Transverse colon (tissue), 4 donors: ENCODE measurements around the gene ARSK.

Source experiments
- CTCF ChIP-seq, 5 experiments: fragments of 200-600 bp in 3 of 5; fragments of 450-650 bp in 2 of 5; sonication (generic) in 3 of 5; IDR thresholded peaks; 1 replicate in 2 of 5; 2 replicates in 3 of 5; pipeline ENCODE4 v1.5.1; 2016 to 2017; ENCODE audit warnings: antibody characterized with exemption in 5 of 5, inconsistent platforms in 3 of 5, mild to moderate bottlenecking in 2 of 5, moderate library complexity in 1 of 5
- POLR2A ChIP-seq: fragments of 450-650 bp; IDR thresholded peaks from one replicate; pipeline ENCODE4 v1.6.1; 2016; ENCODE audit warnings: antibody characterized with exemption, mild to moderate bottlenecking, moderate library complexity
- POLR2AphosphoS5 ChIP-seq, 3 donors: sonication (generic); formaldehyde crosslinking; IDR thresholded peaks; one replicate each; pipeline ENCODE4 v1.6.1; 2016; ENCODE audit warnings: antibody characterized with exemption in 3 of 3

DNA sequence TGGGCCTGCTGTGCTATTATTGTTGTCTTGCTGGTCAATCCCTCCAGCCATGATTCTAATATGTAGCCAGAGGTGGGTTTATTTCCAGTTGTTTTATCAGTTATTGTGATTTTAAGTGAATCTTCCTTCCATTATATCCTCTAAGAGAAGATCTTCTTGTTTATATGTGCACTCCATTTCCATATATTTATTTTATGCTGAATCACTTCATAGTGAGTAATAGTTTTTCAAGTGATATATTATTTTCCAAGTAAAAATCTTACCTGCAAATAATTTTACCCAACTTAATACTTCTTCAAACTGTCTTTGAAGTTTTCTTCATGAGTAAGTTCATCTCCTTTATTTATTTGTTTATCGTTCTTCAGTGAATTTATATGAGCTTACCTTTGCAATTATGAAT lies 51.5 kb downstream of the ARSK start:
- no peak for TF ChIP-seq POLR2AphosphoS5 (IDR thresholded peaks at IDR 0.05)
- TF ChIP-seq CTCF (IDR thresholded peaks at IDR 0.05) = no peak
- TF ChIP-seq POLR2A = no peak
